Measurements from ENCODE around the gene BANP.
"Not testable (repeated sequence)": the region's sequence is repeated elsewhere in the genome, so short reads cannot be mapped to it uniquely, and the experiment has no call there.

Gene BANP

GRCh38 chr16:88023366-88023765, 72.1 kb downstream of the BANP start:
- Histone ChIP-seq H3K4me3 (IDR thresholded peaks at IDR 0.05; ENCODE audit: insufficient read depth, low read depth, low read length) (no peak overlapping the region), H3K27me3 (ENCODE audit: insufficient read depth, low read depth) (no peaks in the 10 kb centered on the region), H2AFZ (ENCODE audit: low read depth) (no peak overlapping the region), H3K79me2 (ENCODE audit: insufficient read depth, low read depth) (no peaks in the 10 kb centered on the region), H3K9ac (no peak overlapping the region), H4K20me1 (ENCODE audit: insufficient read depth) (no peaks in the 10 kb centered on the region), H3K4me2 (no peak overlapping the region), H3K4me1 (ENCODE audit: low read depth, poor library complexity, severe bottlenecking) (no peaks in the 10 kb centered on the region), H3K27ac (no peak overlapping the region), H3K36me3 (ENCODE audit: insufficient read depth) (no peaks in the 10 kb centered on the region)
- TF ChIP-seq, protein P1, sequence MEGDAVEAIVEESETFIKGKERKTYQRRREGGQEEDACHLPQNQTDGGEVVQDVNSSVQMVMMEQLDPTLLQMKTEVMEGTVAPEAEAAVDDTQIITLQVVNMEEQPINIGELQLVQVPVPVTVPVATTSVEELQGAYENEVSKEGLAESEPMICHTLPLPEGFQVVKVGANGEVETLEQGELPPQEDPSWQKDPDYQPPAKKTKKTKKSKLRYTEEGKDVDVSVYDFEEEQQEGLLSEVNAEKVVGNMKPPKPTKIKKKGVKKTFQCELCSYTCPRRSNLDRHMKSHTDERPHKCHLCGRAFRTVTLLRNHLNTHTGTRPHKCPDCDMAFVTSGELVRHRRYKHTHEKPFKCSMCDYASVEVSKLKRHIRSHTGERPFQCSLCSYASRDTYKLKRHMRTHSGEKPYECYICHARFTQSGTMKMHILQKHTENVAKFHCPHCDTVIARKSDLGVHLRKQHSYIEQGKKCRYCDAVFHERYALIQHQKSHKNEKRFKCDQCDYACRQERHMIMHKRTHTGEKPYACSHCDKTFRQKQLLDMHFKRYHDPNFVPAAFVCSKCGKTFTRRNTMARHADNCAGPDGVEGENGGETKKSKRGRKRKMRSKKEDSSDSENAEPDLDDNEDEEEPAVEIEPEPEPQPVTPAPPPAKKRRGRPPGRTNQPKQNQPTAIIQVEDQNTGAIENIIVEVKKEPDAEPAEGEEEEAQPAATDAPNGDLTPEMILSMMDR (conservative IDR thresholded peaks at IDR 0.05; ENCODE audit: low read depth, low read length) = no peak

DNA sequence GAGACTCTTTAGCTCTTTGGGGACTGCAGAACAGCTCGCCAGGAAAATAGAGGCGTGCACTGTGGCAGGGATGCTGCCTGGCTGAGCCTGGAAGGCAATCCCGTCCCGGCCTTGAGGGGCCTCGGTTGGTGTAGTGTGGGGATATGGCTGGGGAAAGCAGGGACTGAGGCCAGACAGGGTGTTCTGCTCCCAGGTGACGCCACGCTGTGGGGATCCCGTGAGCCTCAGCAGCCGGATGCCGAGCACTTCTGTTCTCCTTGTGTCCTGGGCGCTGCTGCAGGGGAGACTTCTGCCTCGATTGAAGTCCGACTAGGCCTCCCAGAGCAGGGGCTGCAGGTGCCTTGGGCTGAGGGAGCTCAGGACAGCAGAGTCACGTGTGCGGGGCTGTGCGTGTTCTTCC, 72.6 kb downstream of the BANP start:
- no peak overlapping the region for H3K27ac ChIP-seq
- H3K27me3 ChIP-seq (ENCODE audit: insufficient read depth, low read depth) = no peaks in the 10 kb centered on the region
- TF ChIP-seq, protein P1 (conservative IDR thresholded peaks at IDR 0.05; ENCODE audit: low read depth, low read length) = no peak
- no peak overlapping the region for H2AFZ ChIP-seq (ENCODE audit: low read depth)
- H3K36me3 ChIP-seq (ENCODE audit: insufficient read depth) = no peaks in the 10 kb centered on the region
- H3K9ac ChIP-seq = no peak overlapping the region
- H3K4me3 ChIP-seq (IDR thresholded peaks at IDR 0.05; ENCODE audit: insufficient read depth, low read depth, low read length) = no peak overlapping the region
- no peak overlapping the region for H3K4me2 ChIP-seq
- no peaks in the 10 kb centered on the region for H4K20me1 ChIP-seq (ENCODE audit: insufficient read depth)
- no peaks in the 10 kb centered on the region for H3K79me2 ChIP-seq (ENCODE audit: insufficient read depth, low read depth)
- no peaks in the 10 kb centered on the region for H3K4me1 ChIP-seq (ENCODE audit: low read depth, poor library complexity, severe bottlenecking)

DNA sequence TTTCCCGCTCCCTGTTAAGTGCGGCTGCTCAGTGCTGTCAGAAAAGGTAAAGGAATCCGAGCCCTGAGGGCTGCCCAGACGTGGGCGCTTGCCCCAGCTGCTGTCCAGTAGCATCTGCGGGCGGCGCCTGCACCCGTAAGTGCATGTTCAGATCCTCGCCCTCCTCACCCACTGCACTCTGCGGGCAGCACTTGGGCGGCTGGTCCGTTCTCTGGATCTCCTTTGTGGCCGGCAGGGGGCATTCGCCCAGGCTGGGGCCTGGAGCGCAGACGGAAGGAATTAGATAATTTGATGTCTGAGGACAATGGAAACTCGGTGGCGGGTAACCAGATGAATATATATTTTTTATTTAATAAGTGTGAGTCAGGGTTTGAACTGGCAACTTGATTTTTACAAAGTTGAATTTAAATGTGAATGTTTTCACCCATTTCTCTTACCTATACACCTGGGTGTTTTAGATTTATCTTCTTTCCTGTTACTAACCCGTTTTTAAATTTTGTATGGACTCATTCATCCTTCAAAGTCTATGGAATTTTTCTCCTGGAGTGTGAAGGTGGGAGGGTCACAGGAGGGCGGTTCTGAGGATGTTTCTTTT, 73.4 kb downstream of the BANP start:
- not testable (repeated sequence) for H3K79me2 ChIP-seq (ENCODE audit: insufficient read depth, low read depth); H3K27ac ChIP-seq; H3K9ac ChIP-seq; H3K4me3 ChIP-seq (IDR thresholded peaks at IDR 0.05; ENCODE audit: insufficient read depth, low read depth, low read length); H3K36me3 ChIP-seq (ENCODE audit: insufficient read depth); H4K20me1 ChIP-seq (ENCODE audit: insufficient read depth); H2AFZ ChIP-seq (ENCODE audit: low read depth); H3K27me3 ChIP-seq (ENCODE audit: insufficient read depth, low read depth); H3K4me1 ChIP-seq (ENCODE audit: low read depth, poor library complexity, severe bottlenecking); H3K4me2 ChIP-seq

DNA sequence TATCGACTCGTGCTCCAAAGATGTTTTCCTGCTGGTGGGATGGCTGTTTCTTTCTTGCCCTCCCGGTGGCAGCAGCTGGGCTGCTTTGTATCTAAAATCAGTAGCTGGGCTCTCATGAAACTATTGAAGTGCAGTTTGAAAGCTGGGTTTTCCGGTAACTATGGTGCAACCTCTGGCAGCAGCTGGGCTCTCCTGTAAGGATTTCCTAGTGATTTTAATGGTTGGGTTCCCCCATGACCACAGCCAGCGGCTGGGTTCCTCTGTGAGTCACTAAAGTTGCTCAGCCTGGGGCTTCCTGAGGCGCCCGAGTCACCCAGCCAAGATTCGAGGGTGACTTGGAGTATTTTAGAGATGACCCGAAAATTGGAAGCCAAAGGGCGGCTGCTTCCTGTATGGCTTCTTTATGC, 73.9 kb downstream of the BANP start:
- not testable (repeated sequence) for H3K9ac ChIP-seq; H3K79me2 ChIP-seq (ENCODE audit: insufficient read depth, low read depth); H3K4me1 ChIP-seq (ENCODE audit: low read depth, poor library complexity, severe bottlenecking); H3K4me3 ChIP-seq (IDR thresholded peaks at IDR 0.05; ENCODE audit: insufficient read depth, low read depth, low read length); H2AFZ ChIP-seq (ENCODE audit: low read depth); H3K4me2 ChIP-seq; H3K27me3 ChIP-seq (ENCODE audit: insufficient read depth, low read depth); H3K27ac ChIP-seq; H4K20me1 ChIP-seq (ENCODE audit: insufficient read depth); H3K36me3 ChIP-seq (ENCODE audit: insufficient read depth)

DNA sequence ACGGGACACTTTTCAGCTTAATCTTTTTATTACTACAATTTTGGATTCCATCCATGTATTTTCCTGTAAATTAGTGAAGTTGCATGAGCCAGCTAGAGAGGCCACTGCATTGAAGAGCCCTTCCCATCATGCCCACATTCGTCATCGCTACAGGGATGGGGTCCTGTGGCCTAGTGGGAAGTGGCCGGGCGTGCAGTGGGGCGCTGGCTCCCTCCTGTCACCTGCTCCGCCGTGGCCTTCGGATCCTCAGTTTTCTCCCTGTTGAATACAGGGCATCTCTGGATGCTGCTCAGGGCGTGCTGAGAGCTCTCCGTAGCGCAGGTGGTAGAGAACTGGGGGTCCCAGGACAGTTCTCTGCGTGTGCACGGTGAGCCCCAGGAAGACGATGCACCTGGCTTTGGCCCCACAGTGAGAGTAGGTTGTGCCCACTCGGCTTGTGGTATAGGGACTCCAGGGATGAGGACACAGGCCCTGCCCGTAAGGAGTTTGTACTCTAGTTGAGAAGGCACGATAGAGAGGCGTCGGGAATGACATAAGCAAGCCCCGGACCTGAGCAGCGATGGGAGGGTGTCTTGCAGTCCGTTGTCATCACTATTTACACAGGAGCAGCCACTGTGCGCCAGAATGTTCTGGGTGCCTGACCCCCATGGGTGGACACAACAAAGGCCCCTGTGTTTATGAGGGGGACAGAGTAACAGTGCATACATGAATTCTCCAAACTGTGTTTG, 74.8 kb downstream of the BANP start:
- not testable (repeated sequence) for H3K4me3 ChIP-seq (IDR thresholded peaks at IDR 0.05; ENCODE audit: insufficient read depth, low read depth, low read length); H3K79me2 ChIP-seq (ENCODE audit: insufficient read depth, low read depth); H2AFZ ChIP-seq (ENCODE audit: low read depth); H3K27me3 ChIP-seq (ENCODE audit: insufficient read depth, low read depth); H4K20me1 ChIP-seq (ENCODE audit: insufficient read depth); H3K4me2 ChIP-seq; H3K27ac ChIP-seq; H3K4me1 ChIP-seq (ENCODE audit: low read depth, poor library complexity, severe bottlenecking); H3K36me3 ChIP-seq (ENCODE audit: insufficient read depth); H3K9ac ChIP-seq

All from KMS-11 (cell line).